MCF 10A (cell line): Measurements from ENCODE around the gene DMXL2. TPM values are rescaled to one million over a fixed set of nuclear protein-coding genes. Genes with fewer than 3 reads are reported as not detected.

Experiments used
- BruUV-seq: library from RNA; stranded (reverse); fragments of 400-500 nt; replicated peaks from 2 replicates; lab custom pipeline; 2021; lab: Mats Ljungman, UMichigan
- CTCF ChIA-PET: fragments of 300-600 bp; sonication (Branson Sonifier 250); formaldehyde crosslinking; extraction: SDS; loops from one replicate; lab custom pipeline; 2021; ENCODE audit warnings: antibody characterized with exemption, inconsistent platforms; lab: Yijun Ruan, JAX
- POLR2A ChIA-PET: fragments of 300-600, 350-650 bp; sonication (Branson Sonifier 250); formaldehyde crosslinking; extraction: SDS; loops from one replicate; lab custom pipeline; 2020; ENCODE audit warnings: antibody characterized with exemption, inconsistent platforms; lab: Yijun Ruan, JAX
- DNase-seq: peaks from one replicate; pipeline ENCODE4 v3.0.0-alpha.2; 2018; ENCODE audit not compliant: unreplicated experiment
- H3K27ac Mint-ChIP-seq: one replicate; pipeline ENCODE4 v1.8.0; 2022; ENCODE audit warnings: mild to moderate bottlenecking, low read depth, mixed read lengths; ENCODE audit not compliant: unreplicated experiment
- H3K27me3 Mint-ChIP-seq: one replicate; pipeline ENCODE4 v1.8.0; 2022; ENCODE audit warnings: mixed read lengths; ENCODE audit not compliant: insufficient read depth, unreplicated experiment
- H3K36me3 Mint-ChIP-seq: one replicate; pipeline ENCODE4 v1.8.0; 2022; ENCODE audit warnings: mild to moderate bottlenecking, moderate library complexity, mixed read lengths; ENCODE audit not compliant: insufficient read depth, unreplicated experiment
- H3K4me1 Mint-ChIP-seq: one replicate; pipeline ENCODE4 v1.8.0; 2022; ENCODE audit warnings: mixed read lengths; ENCODE audit not compliant: insufficient read depth, unreplicated experiment
- H3K4me3 Mint-ChIP-seq: one replicate; pipeline ENCODE4 v1.8.0; 2022; ENCODE audit warnings: mild to moderate bottlenecking, moderate library complexity, mixed read lengths; ENCODE audit not compliant: unreplicated experiment
- H3K9me3 Mint-ChIP-seq: one replicate; pipeline ENCODE4 v1.8.0; 2022; ENCODE audit warnings: mixed read lengths; ENCODE audit not compliant: unreplicated experiment
- intact Hi-C: fragments of 100-400 bp; cut with micrococcal nuclease; formaldehyde crosslinking; loops from 2 replicates; pipeline ENCODE4 v1.14.1; 2022
- total RNA-seq: library from RNA; stranded (reverse); gene quantifications from 2 replicates; pipeline ENCODE4 v1.2.3, GENCODE V29; 2022
- TF ChIP-seq, protein P1 (sequence below): fragments of 200-600 bp; IDR thresholded peaks from one replicate; pipeline ENCODE4 v1.8.0; 2022; ENCODE audit warnings: antibody characterized with exemption, mild to moderate bottlenecking; ENCODE audit not compliant: unreplicated experiment

Gene DMXL2
- total RNA-seq, 1 experiment from 2014 or later: 13.6 TPM

DNA sequence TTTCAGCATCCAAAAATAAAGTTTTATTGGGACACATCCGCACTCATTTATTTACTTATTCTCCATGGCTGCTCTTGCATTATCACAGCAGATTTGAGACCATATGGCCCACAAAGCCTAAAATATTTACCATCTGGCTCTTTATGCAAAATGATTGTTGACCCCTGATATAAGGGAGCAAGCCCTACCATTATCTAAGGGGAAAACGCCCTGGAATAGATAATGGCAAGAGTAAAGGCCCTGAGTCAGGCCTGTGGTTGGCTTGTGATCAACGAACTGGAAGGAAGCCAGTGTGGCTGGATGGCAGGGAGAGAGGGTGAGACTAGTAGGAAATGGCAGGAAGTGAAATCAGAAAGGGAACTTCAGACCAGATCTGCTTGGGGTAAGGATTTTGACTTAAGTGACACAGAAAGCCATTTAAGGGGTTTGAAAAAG, 24.6 kb upstream of the DMXL2 start:
- ChIA-PET POLR2A (interaction anchor here (0.7 to 1.9 kb wide), 5 partner anchors 24 to 219 kb away, joined by 3 to 5 read pairs (median 4); no protein-coding TSS in a partner anchor), CTCF (interaction anchor here (0.6 to 6.3 kb wide), 5 partner anchors 27 to 241 kb away, joined by 3 to 184 read pairs (median 3); no protein-coding TSS in a partner anchor)
- BruUV-seq: no TSS peak
- intact Hi-C loops: no loop called here
- peak; percentile 70 for DNase-seq
- Mint-ChIP-seq H3K9me3 (no peaks in the 10 kb centered on the region), H3K36me3 (no peaks in the 10 kb centered on the region), H3K27me3 (peaks cover 11% of the 10 kb centered on the region), H3K27ac (no peak overlapping the region), H3K4me3 (no peak overlapping the region), H3K4me1 (peaks cover 6% of the 10 kb centered on the region)
- TF ChIP-seq, protein P1, sequence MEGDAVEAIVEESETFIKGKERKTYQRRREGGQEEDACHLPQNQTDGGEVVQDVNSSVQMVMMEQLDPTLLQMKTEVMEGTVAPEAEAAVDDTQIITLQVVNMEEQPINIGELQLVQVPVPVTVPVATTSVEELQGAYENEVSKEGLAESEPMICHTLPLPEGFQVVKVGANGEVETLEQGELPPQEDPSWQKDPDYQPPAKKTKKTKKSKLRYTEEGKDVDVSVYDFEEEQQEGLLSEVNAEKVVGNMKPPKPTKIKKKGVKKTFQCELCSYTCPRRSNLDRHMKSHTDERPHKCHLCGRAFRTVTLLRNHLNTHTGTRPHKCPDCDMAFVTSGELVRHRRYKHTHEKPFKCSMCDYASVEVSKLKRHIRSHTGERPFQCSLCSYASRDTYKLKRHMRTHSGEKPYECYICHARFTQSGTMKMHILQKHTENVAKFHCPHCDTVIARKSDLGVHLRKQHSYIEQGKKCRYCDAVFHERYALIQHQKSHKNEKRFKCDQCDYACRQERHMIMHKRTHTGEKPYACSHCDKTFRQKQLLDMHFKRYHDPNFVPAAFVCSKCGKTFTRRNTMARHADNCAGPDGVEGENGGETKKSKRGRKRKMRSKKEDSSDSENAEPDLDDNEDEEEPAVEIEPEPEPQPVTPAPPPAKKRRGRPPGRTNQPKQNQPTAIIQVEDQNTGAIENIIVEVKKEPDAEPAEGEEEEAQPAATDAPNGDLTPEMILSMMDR: no peak

DNA sequence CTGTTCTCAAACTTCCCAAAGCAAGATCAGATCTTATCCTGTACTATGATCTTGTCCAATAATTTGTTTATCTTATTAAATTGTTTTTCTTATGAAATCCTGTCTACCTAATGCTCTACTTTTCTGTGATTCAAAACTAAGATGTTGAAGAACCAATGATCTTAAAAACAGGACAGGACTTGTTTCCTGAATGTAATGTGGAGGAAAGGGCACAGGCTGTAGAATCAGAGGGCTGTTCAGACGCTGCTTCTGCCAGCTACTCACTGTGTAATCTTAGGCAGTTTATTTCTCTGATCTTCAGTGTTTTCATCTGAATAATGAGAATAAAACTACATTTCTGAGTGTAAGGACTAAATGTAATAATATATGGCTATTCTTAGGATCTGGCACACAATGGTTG, 20.1 kb upstream of the DMXL2 start:
- CTCF ChIA-PET: interaction anchor here (0.6 to 4.7 kb wide), 2 partner anchors 106 to 134 kb away, joined by 4 to 24 read pairs; no protein-coding TSS in a partner anchor
- no TSS peak for BruUV-seq
- H3K36me3 Mint-ChIP-seq: no peaks in the 10 kb centered on the region
- intact Hi-C loops: no loop called here
- no peaks in the 10 kb centered on the region for H3K27me3 Mint-ChIP-seq
- POLR2A ChIA-PET: no interaction called here
- H3K4me1 Mint-ChIP-seq: peaks cover 6% of the 10 kb centered on the region
- H3K9me3 Mint-ChIP-seq: no peaks in the 10 kb centered on the region
- no peak overlapping the region for H3K27ac Mint-ChIP-seq
- TF ChIP-seq, protein P1: no peak
- no peak for DNase-seq
- no peak overlapping the region for H3K4me3 Mint-ChIP-seq

DNA sequence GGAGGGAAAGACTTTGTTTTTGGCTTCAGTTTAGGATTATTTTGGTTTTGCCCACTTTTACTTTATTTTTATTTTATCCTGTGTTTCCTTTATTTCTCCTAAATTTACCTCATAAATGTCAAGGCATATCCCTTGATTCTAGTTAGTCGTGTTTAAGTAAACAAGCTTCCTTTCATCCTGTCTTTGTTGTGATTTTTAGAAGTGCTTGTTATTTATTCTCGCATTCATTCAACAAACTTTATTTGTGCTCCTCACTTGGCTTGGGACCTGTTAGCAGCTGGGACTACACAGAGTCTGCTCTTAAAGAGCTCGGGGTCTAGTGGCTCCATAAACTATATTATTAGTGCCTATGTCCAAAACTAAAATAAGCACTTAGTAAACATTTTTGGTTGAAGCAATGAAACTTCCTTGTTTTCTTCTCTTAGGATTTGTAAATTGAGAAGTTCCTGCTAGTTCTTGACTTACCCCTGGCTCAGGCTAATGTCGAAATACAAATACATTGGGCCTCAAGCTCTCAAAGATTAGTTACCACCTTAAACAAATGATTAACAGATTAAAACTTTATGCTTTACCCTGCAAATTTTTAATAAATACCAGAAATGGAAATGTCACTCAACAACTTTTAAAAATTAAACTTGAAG, 19.0 kb upstream of the DMXL2 start:
- ChIA-PET POLR2A (no interaction called here), CTCF (interaction anchor here (0.9 to 4.7 kb wide), 3 partner anchors 9 to 135 kb away, joined by 3 to 24 read pairs (median 20); no protein-coding TSS in a partner anchor)
- no peak for DNase-seq
- TF ChIP-seq, protein P1: no peak
- Mint-ChIP-seq H3K4me3 (no peak overlapping the region), H3K36me3 (no peaks in the 10 kb centered on the region), H3K27me3 (no peaks in the 10 kb centered on the region), H3K9me3 (no peaks in the 10 kb centered on the region), H3K27ac (no peak overlapping the region), H3K4me1 (no peaks in the 10 kb centered on the region)
- BruUV-seq: no TSS peak
- intact Hi-C loops: no loop called here

DNA sequence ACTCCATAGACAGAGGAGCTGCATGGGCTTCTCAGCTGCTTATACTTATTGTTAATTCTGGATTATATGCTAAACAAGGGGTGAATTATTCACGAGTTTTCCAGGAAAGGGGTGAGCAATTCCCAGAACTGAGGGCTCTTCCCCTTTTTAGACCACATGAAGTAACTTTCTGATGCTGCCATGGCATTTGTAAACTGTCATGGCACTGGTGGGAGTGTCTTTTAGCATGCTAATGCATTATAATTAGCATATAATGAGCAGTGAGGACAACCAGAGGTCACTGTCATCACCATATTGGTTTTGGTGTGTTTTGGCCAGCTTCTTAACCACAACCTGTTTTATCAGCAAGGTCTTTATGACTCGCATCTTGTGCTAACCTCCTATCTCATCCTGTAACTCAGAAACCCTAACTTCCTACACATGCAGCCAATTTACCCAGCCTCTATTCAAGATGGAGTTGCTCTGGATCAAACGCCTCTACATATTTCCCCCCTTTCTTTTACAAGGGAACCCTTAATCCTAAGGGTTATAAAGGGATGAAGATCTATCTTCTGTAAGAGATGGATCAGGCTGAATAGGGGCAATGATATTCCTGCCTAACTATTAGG, 12.1 kb upstream of the DMXL2 start:
- BruUV-seq: no TSS peak

More for the DNA sequence above, 12.1 kb upstream of the DMXL2 start:
- H3K36me3 Mint-ChIP-seq: no peaks in the 10 kb centered on the region
- TF ChIP-seq, protein P1: no peak
- POLR2A ChIA-PET: interaction anchor here (0.7 kb wide), 1 partner anchor 798 kb away, joined by 3 read pairs; no protein-coding TSS in a partner anchor
- H3K27ac Mint-ChIP-seq: no peak overlapping the region
- DNase-seq: no peak
- no peaks in the 10 kb centered on the region for H3K4me1 Mint-ChIP-seq
- H3K27me3 Mint-ChIP-seq: no peaks in the 10 kb centered on the region
- CTCF ChIA-PET: interaction anchor here (0.6 to 1.5 kb wide), 4 partner anchors 10 to 168 kb away, joined by 3 to 5 read pairs (median 4); no protein-coding TSS in a partner anchor
- intact Hi-C loops: no loop called here
- no peaks in the 10 kb centered on the region for H3K9me3 Mint-ChIP-seq
- no peak overlapping the region for H3K4me3 Mint-ChIP-seq
